NCI-H2227 treated with DMSO at 0.1 percent for 48 hours (cell line): ENCODE data around the gene JAZF1.
"Not testable (repeated sequence)": the region's sequence is repeated elsewhere in the genome, so short reads cannot be mapped to it uniquely, and the experiment has no call there.

Experiments used
- DNase-seq: peaks from one replicate; lab custom pipeline; 2025; lab: John Stamatoyannopoulos, UW

Gene JAZF1

DNA sequence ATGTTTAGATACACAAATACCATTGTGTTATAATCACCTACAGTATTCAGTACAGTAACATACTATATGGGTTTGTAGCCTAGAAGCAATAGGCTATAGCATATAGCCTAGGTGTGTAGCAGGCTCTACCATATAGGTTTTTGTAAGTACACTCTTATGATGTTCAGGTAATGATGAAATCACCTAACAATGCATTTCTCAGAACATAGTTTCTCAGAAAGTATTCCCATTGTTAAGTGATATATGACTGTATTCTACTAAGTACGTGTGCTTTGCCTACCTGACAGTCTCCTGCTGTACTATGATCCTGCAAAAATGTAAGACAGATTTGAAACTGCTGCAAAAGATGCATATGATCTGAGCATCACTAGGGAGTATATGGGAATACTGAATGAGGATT, 137.9 kb downstream of the JAZF1 start:
- no peak for DNase-seq

DNA sequence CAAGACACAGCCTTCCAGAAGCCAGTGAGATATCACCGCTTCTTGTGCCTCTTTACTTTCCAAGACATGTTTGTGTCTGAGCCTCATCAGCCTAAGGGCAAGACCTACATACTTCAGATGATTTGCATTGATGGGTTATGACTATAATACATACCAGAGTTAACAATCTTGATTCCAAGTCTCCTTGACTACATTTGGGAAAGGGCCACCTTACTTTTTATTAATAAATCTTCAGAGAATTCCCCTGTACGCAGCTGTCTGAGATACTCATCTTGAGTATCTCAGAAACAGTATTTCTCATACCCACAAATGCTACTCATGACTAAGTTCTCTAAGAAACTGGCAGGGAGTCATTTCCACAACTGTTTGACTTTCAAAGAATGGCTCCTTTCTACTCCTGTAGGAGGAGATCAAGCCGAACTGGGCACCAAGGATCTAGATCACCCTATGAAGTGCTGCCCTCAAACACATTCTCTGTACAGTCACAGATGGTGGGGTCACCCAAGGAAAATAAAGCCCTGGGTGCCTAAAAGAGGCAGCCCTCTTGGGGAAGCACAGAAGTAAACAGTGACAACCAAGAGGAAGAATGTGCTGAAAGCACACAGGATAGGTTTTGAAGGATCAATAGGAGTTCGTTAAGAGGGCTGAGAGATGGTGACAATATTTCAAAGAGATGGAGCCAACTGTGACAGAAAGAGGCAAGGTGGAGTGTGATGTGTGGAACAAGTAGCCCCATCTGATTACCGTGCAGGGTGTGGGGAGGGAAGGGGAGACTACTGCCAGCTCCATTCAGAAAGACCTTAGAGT, 138.9 kb downstream of the JAZF1 start:
- DNase-seq, result no peak

DNA sequence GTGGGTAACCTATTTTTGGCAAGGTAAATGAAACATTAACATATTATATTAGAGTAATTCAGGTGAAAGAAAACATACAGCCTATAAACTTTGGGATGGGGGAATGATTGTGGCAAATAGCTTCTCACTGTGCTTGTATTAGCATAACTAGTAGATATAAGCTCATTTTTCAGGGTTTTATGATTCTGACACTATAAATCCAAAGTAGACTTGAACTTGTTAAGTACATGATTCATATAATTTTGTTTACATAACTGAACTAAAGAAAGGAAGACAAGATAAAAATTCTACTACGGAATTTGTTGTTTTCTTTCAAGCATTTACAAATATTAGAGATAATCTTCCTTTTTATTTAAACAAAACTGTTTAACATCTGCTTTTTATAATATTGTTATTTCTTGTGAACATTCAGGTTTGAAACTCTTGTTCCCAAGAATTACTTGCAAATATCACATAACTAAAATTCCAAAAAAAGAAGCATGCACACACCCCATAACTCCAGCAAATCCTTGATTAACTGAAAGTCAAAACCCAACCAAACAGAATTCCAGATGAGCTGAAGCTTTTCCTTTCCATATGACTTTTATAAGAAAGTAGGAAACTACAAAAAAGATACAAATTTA, 142.3 kb downstream of the JAZF1 start:
- DNase-seq, result no peak

DNA sequence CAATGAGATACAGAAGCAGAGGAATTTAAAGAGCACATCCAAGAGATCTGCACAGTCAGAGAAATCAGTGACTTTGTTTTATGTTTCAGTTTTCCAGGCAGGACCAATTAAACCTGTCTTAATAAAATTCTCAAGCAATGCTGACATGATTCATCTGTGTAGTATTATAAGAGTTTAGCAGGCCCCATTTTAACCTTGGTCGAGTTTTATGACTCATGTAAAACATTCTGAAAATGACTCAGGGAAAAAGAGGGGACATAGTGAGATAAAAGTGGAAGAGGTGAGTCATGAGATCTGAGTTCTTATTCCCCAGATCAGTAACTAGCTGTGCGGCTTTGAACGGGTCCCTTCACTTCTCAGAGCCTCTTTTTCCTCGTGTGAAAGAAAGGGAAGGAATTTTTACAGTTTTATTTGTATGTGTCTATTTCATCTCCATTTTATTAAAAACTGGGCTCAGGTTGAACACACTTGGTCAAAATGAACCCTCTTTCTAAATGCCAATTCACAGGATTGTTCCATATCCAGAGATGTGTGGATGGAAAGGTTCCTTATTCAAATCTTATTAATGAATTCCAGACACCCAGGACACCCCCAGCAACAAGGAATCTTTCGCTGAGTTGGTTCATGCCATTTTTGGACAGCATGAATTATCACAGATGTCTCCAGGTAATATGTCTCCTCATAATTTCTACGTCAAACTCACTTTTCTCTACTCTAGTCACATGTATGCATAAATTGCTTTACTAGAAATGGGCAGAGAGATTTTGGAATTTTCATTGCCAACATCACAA, 143.2 kb downstream of the JAZF1 start:
- DNase-seq, result no peak

- no peak for DNase-seq
These were observed 143.9 kb downstream of the JAZF1 start for GRCh38 chr7:28036696-28037095.

DNA sequence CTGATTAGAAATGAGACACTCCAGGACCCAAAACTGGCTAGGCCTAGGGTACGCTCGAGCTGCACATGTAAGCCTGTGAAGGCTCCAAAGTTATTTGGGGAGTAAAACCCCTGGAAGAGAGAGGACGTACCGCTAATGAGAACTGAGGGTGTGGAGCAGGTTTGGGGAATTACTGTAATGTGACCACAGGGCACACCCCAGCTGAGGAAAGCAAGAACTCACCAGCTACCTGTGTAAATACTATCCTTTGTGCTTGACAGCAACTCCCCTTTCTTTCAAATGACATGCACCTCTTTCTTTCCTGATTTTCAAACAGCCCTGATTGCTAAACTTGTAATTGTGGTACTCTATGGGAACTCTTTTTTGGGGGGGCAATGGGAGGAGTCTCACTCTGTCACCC, 147.2 kb downstream of the JAZF1 start:
- DNase-seq, result no peak

DNA sequence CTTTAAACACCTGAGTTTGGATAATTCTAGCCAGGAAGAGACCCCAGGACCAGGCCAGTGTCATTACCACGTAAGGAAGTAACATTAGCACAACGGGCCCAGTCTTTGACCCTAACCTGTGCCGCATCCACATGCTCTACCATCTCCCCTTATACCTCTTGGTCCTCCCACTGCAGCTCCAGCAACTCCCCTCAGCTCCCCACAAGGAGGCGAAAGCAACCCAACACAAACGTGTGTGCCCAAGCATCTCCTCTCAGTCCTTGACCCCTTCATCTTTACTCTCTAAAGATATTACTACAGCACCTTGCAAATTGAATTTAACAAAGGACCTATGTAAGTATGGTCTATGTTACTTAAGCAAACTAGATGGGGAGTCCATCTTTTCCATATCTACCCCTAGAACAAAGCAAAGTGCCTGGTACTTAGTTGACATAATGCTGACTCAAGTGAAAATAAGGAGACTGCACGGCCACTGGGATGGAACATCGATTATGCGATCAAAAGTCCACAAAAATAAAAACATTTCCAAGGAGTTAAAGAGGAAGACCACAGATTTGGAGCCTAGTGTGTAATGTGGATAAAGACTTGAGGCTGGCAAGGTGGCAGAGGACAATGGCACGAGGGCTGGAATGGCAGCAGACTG, 147.7 kb downstream of the JAZF1 start:
- DNase-seq, result no peak

DNA sequence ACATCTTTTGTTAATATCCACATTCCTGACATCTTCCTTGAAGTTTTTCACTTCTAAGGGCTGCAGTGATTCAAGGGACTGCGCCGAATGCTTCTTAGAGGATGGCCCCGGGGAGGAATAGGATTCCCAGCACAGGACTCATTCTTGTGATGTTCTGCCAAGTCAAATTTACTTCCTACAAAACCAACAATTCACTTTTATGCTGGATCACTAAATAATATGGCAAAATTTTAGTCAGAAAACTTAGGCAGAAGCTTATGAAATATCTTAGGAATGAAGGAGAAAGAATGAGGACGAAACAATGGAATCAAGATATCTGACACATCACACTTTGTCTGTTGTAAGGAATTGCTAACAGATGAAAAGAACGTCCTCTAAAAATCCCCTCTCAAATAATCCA, 151.5 kb downstream of the JAZF1 start:
- no peak for DNase-seq

DNA sequence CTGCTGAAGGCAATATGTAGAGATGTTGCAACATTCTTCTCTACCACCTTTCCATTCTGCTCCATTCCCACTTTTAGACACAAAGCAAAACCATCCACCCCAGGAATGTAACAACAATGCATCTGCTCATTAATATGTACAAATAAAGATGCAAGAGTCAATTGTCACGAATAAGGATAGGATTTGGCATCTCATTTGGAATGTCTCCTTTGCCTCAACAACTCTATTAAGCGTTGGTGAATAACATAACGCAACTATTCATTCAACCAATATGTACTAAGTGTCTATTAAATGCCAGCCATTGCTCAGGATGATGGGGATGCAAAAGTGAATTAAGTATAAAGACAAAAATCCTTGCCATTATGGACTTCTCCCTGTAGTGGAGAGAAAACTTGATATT, 152.1 kb downstream of the JAZF1 start:
- DNase-seq, result no peak

GRCh38 chr7:28026237-28026636, 154.4 kb downstream of the JAZF1 start:
- DNase-seq, result no peak

- no peak for DNase-seq
These were observed 155.7 kb downstream of the JAZF1 start for GRCh38 chr7:28024786-28025334.

GRCh38 chr7:28020302-28020940, 160.2 kb downstream of the JAZF1 start:
- DNase-seq, result peak; percentile 48

GRCh38 chr7:28018856-28019465, 161.6 kb downstream of the JAZF1 start:
- no peak for DNase-seq

- DNase-seq, result no peak
These were observed 162.1 kb downstream of the JAZF1 start for GRCh38 chr7:28018446-28018845.

DNA sequence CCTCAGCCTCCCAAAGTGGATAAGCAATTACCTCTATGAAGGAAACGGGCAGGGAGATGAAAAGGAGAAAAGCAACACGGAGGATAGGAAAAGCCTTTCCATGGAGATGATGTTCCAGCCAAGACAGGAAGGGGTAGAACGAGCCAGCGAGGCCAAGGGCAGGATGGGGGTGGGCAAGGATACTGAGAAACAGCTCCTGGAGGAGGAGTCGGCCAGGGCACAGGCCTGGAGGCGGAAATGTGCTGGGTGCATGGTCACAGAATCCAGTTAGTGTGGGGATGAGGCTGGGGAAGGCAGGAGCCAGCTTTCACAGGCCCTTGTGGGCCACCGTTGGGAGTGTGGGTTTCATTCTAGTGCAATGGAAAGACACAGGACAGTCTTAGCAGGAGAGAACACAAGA, 162.6 kb downstream of the JAZF1 start:
- DNase-seq, result no peak

DNA sequence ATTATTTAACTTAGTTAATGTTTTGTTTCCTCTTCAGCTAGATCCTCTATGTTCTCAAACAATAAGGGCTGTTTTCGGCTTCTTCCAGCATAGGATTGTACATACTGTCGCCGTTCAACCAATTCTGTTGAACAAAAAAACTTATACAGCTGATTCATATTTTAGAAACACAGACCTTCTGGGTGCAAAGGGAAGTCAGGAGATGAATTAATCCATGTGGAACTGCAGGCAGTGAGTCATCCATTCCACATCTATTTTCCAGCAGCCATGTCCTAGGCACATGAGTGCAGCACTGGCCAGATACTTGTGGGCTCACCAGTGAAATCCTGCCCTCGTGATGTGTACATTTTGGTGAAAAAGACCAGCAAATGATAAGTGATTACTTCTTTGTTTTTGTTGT, 163.2 kb downstream of the JAZF1 start:
- DNase-seq, result no peak

DNA sequence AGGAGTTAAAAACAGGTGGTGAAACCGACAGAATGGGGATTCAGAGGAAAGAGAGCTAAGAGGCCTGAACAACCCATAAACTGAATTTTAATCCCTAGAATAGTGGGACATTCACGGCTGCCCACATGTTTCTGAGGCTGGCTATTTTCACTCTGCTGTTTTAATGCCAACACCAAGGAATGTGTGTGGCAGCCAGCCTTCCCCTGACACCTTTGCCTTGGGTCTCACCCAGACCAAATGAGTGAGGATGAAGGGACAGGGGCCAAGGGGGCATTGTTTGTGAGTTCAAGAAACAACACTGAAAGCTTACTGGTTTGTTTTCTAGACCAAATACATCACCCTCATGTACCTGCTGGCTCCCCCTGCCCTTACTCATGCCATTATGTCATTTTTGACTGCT, 164.3 kb downstream of the JAZF1 start:
- DNase-seq, result no peak

DNA sequence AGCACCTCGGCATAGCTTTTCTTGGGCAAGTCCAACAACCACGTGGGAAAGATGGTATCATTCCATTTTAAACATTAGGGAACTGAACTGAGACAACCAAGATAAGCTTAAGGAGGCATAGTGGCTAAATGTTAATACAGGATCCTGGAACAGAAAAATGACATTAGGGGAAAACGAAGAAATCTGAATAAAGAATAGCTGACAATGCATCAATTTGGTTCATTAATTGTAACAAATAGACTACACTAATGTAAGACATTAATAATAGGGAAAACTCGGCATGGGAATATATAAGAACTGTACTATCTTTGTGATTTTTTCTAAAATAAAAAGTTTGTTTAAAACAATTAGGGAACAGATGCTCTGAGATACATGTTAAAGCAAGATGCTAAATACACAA, 165.4 kb downstream of the JAZF1 start:
- DNase-seq, result no peak

- not testable (repeated sequence) for DNase-seq
These were observed 166.3 kb downstream of the JAZF1 start for GRCh38 chr7:28014340-28014739.

DNA sequence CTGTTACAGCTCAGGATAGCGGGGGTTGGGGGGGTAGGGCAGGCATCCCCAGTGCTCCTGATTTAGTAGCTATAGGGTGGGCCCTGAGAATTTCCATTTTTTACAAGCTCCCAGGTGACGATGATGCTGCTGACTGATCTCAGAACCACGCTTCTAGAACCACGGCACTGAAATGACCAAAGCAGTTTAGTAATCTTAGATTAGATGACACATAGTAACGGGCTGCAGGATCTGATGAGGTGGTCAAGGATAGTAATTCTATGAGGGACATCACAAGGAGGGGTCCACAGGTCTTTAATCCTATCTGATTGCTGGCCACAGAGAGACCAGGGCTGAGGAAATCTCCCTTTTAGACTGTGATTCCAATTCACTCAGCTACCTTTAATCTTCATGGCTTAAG, 167.2 kb downstream of the JAZF1 start:
- DNase-seq, result no peak

GRCh38 chr7:28013019-28013418, 167.6 kb downstream of the JAZF1 start:
- no peak for DNase-seq
